GM19023 (cell line): Measurements from ENCODE around the gene CNTNAP2.
"Not testable (repeated sequence)": the region's sequence is repeated elsewhere in the genome, so short reads cannot be mapped to it uniquely, and the experiment has no call there.

ENCODE experiments used
- ATAC-seq: cut with Tn5 transposase; IDR thresholded peaks from one replicate; pipeline ENCODE4 v1.9.1; 2021; ENCODE audit warnings: mild to moderate bottlenecking, moderate library complexity; ENCODE audit not compliant: unreplicated experiment

The CNTNAP2 gene

DNA sequence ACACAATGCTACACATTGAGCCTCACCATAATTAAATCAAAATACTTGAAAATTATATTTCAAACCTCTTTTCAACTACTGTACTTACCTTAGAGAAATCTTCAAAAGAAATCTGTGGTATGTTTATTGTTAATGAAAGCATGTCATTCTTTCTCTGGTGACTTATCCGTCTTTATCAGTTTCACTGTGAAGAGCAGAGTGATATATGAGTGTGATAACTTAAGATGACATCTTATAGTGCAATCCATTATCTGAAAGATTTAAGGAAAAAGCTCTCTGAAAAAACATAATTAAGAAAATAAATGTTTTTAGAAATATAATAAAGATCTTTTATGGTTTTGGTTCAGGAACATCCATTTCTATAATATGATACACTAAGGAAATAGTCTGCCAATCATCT is 1562.3 kb downstream of the CNTNAP2 start:
- ATAC-seq, result no peak

DNA sequence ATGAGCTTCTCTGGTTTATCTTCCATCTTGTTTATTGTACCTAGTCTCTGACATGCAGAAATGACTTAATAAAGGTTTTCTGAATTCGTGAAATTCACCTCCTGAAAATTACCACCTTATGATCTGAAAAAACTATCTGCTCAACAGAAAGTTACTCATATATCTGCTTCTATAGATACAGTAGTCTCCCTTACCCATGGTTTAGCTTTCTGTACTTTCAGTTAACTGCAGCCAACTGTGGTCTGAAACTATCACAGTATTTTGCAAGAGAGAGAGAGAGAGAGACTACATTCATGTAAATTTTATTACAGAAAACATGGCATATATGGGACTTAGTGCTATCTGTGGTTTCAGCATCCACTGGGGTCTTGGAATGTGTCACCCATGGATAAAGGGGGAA is 1564.9 kb downstream of the CNTNAP2 start:
- ATAC-seq, result no peak

DNA sequence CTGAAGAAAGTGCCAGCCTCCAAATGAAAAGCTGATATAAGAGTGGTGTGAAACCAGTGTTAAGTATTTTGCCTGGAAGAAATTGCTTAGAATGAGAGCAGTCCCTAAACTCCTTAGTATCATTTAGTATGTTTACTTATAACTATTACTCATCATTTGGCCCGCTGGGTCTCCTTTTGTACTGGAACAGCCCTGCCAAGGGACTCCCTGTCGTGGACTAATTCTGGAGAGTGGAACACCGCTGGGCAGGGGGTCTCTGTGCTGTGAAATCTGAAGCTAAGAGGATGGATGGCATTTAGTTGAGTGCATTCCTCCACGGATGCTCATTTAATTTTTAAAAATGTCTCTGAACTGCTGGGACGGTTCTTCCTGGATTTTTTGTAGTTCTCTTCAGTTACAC is 1584.1 kb downstream of the CNTNAP2 start:
- ATAC-seq, result no peak

DNA sequence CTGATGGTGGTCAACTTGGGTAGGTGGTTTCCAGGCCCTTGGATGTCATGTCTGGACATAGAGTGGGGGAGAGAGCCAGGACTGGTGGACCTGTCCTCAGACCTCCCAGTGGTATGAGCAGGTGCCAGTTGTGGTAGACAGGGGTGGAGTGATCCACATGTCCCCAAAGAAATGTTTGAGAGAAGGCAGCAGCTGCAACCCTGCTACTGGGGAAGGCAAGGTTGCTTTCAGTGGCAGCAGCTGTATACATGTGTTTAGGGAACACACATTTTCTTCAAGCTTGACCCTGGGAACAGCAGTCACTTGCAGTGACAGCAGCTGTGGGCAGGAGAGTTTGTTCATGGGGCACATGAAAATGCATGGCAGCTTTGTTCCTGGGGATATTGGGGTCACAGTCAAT is 1591.3 kb downstream of the CNTNAP2 start:
- ATAC-seq, result no peak

DNA sequence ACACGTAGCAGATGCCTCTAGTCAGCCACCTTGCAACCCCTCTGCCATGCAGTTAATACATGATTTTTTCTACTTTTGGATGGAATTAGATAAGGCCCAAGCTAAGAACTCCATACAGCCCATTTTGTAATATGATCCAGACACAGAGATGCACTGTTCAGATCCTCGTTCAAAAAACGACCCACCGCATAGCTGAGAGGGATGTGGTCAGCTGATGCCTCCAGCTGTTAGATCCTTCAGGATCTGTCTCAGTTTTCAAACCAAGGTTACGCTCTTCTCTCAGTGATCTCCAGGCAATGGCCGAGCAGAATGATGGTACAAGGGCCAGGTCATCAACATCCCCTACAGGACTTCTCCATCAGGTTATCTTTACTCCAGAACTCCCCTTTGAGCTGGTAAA is 1592.3 kb downstream of the CNTNAP2 start:
- ATAC-seq, result no peak

DNA sequence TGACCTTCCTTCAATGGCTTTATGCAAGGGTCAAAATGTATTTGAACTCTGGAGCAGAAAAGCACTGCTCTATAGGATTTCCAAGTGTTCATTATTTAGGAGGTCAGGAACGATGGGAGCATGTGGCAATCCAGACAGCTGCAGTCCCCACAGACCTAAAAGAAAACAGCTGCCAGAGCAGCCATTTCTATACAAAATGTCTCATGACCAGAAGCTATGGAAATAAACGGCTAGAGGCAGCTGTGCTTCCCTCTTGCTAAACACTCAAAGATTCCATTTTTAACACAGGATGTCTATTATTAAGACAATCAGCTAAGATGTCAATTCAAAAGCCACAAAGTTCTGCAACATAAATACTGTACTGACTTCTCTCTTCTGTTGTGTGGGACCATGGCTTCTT is 1594.8 kb downstream of the CNTNAP2 start:
- ATAC-seq, result no peak

DNA sequence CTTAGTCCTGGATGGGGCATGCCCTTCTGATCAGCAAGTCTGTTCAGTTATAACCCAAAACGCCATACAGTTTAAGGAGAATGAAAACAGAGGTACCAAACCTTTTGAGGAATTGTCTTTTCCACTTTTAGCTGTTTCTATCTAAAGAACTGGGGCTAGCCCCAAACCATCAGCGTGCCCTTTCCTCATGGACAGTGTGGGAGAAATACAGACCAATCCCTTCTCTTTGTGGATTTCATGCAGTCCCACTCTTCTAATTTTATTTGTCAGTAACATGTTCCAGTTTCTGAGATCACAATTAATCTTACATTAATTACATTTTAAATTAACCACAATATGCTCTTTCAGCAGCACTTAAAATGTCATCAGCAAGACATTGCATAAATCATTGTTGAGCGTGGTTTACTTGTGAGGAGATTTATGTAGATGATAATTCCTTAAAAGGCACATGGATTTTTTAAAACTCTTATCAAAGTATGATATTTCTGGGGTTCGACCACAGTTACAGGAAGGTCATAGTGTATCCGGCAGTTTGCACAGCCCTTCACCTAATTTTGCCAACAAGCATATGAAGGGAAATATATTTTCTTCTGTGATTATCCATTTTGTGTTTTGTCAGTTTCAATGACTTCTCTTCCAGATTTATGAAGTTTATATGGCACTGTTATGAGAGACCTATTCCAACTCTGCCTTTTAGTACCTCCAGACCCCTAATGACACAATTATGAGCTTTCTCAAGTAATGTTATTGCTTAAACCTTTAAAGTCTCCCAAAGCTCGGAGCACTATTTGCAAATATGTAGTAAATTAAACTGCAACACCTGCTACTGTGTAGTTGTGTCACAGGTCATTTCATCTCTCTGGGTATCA is 1605.6 kb downstream of the CNTNAP2 start:
- ATAC-seq, result no peak

DNA sequence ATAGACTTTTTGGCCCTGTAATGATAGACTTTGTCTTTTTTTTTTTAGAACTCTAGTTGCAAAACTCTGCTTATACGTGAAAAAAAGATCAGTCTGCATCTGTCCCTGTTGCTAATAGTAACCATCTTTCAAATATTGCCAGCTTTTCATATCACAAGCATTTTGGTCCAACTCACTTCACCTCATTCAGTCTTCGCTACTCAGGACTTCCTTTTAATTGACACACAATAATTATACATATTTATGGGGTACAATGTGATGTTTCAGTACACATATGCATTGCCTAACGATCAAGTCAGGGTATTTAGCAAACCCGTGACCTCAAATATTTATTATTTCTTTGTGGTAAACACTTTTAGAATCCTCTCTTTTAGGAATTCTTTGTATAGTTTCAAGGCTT is 1606.9 kb downstream of the CNTNAP2 start:
- ATAC-seq, result no peak

DNA sequence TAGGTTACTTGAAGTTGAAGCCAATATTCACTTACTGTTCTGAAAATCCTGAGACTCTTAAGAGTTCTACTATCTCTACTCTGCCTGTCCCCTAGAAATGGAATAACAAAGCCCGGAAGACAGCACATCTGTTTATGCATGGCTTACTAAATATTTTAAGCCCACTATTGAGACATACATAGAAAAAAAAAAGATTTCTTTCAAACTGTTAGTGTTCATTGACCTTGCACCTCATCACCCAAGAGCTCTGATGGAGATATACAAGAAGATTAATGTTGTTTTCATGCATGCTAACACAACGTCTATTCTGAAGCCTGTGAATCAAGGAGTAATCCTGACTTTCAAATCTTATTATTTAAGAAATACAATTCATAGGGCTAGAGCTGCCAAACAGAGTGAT is 1614.7 kb downstream of the CNTNAP2 start:
- ATAC-seq, result no peak

DNA sequence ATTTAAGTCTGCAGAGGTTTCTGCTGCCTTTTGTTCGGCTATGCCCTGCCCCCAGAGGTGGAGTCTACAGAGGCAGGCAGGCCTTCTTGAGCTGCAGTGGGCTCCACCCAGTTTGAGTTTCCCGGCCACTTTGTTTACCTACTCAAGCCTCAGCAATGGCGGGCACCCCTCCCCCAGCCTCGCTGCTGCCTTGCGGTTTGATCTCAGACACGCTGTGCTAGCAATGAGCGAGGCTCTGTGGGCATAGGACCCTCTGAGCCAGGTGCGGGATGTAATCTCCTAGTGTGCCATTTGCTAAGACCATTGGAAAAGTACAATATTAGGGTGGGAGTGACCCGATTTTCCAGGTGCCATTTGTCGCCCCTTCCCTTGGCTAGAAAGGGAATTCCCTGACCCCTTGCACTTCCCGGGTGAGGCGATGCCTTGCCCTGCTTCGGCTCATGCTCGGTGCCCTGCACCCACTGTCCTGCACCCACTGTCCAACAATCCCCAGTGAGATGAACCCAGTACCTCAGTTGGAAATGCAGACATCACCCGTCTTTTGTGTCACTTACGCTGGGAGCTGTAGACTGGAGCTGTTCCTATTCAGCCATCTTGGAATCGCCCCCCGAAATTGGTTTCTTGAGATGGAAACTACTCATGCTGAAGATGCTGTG is 1621.1 kb downstream of the CNTNAP2 start:
- not testable (repeated sequence) for ATAC-seq

DNA sequence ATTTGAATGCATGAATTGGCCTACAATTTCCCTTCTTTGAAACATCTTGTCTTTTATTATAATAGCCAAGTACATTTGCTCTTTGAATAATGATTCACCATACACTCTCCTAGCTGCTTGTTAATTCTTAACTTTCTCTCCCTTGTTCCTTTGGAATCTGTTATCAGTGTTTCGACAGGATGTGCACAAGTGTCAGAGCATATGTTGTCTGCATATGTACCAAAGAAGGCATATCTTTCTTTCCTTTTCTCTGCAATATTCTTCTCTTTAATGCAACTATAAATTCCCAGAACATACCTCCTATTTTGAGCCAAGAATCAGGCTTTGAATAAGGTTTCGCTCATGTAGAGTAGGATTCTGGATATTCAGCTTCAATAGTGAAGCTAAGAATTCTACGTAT is 1625.7 kb downstream of the CNTNAP2 start:
- ATAC-seq, result no peak

DNA sequence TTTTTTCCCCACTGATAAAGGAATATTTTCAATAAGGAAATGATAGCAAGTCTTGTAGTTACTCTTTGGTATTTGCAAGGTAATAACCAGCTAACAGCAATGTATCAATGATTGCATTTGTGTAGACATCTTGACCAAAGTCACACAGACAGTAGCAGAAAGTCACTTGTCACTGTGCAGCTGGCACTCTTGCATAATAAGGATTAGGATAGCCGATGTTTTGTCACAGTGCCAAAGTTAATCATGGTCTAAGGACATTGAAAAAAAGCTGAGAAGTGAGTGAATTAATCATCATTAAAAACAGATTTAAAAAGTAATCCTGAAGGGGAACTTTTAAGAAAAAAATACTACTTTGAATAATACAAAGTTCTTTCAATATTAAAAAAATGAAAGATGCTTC is 1639.7 kb downstream of the CNTNAP2 start:
- ATAC-seq, result no peak

DNA sequence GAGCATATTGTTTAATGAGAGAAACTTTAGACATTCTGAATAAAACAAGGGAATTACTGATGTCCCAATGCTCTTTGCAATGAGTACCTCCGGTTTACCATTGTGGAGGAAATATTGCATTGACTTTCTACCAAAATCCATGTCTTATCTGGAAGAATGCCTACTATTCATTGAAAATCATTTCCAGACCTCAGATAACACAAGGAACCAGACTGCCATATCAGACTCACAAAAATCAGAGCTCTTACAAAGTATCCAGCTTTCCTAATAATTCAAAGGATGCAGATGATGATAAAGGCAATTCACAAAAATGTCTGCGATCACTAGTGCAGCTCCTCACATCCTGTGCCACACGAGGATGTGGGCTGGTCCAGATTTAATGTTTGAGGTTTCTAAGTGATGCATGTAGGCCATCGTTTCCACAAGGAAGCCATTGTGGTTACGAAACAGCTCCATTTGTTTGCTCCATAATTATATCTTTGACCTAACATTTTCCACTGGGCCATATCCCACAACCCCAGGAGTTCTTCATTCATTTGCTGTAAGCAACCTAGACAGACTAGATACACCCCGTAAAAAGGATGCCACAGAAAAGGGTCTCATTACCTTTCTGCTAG is 1642.8 kb downstream of the CNTNAP2 start:
- no peak for ATAC-seq

DNA sequence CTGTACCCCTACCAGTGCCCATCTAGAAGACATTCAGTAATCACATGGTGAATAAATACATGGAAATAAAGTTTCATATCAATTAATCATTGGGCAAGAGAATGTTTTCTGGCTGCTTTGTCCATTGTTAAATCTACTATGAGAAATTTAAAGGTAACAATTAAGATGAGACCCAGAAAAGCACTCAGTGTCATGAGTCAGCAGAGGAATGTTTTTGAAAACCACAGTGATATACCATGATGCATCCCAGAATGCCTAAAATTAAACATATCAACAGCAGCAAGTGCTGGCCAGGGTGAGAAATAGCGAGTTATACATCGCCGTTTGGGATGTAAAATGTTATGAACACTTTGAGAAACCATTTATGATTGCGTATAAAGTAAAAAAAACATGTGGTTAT is 1648.7 kb downstream of the CNTNAP2 start:
- ATAC-seq, result no peak

DNA sequence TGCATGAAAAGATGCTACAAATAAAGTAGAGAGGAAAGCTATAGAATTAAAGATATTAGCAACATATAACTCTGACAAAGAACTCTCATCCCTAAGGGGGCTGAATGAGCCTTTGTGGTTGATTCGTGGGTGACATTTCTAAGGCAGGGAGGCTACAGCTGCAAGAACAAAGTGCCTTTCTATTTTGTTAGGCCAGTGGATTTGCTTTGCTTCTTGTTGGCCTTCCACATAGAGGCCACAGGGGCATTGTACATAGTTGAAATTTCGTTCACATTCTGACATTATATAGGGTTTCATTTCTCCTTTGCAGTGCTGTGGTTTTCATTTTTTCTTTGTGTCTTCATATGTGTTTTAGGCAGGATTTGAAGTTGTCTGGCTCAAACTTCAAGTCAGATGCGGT is 1654.7 kb downstream of the CNTNAP2 start:
- no peak for ATAC-seq

DNA sequence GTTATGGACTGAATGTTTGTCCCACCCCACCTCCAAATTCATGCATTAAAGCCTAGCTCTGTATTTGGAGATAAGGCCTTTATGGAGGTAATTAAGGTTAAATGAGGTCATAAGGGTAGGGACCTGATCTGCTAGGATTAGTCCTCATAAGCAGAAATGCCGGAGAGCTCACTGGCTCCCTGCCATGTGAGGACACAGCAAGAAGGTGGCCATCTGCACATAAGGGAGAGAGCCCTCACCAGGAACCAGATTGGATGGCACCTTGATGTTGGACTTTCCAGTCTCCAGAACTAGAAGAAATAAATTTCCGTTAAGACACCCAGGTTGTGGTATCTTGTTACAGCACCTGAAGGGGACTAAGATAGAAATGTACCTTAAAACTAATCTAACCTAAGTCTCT is 1657.9 kb downstream of the CNTNAP2 start:
- no peak for ATAC-seq

DNA sequence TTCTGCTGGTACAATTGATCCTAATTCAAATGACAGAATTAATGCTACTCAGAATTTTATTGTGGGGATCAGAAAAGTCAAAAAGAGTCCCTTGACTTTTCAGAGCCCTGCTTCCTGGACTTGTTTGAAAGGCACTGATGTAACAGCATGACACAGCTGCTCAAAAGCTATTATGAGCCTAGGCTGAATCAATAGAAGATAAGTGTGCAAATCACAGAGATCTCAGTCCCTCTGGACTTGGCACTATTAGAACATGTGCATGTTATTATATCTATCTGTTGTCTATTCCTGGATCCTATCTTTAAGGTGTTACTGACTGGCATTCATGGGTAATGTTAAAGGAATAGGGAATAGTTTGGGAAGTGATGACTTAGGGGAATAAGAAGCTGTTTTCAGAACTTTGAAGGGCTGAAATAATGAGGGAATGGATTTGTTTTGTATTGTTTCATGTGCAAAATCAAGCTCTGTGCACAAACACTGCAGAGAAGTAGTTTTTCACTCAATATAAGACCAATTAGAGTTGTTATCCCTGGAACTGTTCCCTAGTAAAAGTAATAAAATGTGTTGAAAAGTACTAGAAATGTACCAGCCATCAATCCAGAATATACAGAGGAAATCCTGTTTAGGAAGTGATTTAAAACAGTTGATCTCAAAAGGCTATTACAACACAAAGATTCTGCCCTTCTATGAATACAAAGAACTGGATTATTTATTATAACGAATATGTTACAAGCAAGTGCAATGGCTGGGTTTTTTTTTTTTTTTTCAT is 1659.1 kb downstream of the CNTNAP2 start:
- ATAC-seq, result no peak

DNA sequence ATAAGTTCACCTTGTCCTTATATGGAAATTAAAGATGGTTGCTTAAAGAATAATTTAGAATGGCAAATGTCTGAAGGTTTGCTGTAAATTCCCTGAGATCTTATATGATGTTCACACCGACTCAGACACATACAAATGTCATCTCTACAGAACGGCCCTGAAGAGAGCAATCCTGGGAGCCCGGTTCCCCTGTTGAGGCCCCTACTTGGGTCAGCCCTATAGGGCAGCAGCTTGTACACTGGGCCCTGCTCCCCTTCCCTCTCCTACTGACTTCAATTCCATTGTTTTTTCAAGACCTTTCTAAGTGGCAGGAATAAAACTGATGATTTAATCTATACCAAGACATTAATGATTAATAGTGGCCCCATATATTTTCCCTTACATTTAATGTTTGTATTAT is 1660.7 kb downstream of the CNTNAP2 start:
- ATAC-seq, result no peak

DNA sequence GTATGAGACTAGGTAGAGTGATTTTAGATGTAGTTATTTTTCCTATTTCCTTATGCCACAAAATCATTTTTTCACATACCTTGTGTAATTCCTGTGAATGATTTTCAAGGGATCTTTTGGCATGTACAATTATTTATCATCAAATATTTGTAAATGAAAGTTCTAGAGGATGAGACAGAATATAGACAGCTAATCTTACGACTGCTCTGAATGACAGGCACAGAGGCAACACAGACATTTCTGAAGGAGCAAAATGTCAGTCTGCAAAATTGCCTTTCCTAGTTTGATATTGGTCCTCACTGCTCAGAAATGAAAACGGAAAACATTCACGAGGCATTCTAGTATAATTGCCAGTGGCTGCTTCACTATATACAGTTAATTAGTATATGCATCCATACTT is 1663.3 kb downstream of the CNTNAP2 start:
- ATAC-seq, result no peak

DNA sequence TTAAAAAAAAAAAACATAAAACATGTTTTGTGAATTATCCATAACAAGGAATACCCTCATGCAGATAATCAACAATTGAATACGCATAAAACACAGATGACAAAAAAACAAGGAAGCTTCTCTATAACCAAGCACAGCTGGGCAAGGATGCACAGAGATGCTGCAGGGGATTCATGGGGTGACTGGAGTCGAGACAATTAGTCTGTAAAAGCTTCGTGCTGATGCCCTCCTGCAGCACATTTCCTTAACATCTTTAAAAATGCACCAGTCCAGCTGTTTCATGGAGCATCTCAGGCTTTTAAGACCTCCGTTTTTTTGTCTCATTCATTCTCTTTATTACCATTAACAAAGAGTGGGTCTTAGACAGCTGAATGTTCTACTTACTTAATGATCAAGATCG is 1680.0 kb downstream of the CNTNAP2 start:
- no peak for ATAC-seq

DNA sequence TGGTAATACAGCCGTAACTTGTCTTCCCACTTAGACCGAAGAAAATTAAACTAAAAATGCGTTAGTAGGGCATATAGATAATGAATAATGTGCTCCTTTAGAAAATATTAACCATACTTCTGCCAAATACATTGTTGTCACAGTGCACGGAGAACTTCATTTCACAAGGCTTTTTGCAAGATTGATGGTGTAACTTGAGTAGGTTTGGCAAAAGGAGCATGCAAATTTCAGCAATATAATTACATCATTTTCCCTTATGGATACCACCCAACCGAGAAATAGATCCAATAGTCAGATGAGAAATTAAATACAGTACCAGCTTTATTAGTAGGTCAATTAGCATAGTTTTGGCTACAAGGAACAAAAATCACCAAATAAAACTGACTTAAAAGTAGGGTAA is 1681.4 kb downstream of the CNTNAP2 start:
- ATAC-seq, result no peak
